Cardiac ventricle fibroblast (primary cell): ENCODE measurements around the gene ATP13A1. TPM values are rescaled to one million over a fixed set of nuclear protein-coding genes. Genes with fewer than 3 reads are reported as not detected.

Experiments
- total RNA-seq: library from RNA; depleted of rRNA; stranded (reverse); fragments of >200 nt; gene quantifications from 2 replicates; pipeline ENCODE4 v1.2.3, GENCODE V29; 2015

Gene ATP13A1
- 82.7 and 319 TPM in 2 replicates for total RNA-seq

DNA sequence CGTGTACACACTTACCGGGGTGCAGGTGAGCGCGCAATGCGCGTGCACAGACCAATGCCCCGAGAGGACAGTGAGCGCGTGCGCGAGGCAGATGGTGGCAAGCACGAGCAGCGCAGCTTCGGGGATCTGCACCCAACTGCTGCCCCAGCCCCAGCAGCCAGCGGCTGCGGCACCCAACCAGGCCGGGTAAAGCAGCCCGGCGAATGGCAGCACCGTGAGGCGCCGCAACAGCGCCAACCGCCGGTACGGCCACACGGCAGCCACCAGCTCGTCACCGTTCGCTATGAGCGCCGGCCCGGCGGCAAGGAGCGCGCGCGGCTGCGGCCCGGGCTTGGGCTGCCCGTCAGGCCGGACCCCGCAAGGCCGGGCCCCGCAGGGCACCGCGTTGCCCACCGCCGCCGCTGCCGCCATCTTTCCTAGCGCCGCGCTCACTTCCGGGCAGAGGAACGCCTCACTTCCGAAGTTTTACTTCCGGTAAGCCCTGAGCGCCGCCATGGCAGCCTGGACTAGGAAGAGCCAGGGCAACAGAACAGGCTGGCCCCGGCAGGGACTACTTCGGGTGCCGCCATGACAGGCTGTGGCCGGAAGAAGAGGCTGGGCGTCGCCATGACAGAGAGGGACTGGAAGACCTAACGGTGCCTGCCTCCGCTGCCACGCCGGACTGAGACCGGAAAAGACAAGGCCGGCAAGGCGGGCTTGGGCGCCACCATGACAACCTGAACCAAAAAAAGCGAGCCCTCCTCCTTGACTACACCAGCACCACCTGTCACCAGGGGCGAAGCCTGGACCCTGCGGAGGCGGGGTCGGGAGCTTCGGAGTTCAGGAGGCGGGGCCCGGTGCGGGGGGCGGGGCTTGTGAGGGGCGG is at the start of gene ATP13A1:
Gene ATP13A1, minus strand, starts transcription at position 421 of the 865 bp plus-strand sequence. Its CDS starts 10 bp downstream, at position 411.

DNA sequence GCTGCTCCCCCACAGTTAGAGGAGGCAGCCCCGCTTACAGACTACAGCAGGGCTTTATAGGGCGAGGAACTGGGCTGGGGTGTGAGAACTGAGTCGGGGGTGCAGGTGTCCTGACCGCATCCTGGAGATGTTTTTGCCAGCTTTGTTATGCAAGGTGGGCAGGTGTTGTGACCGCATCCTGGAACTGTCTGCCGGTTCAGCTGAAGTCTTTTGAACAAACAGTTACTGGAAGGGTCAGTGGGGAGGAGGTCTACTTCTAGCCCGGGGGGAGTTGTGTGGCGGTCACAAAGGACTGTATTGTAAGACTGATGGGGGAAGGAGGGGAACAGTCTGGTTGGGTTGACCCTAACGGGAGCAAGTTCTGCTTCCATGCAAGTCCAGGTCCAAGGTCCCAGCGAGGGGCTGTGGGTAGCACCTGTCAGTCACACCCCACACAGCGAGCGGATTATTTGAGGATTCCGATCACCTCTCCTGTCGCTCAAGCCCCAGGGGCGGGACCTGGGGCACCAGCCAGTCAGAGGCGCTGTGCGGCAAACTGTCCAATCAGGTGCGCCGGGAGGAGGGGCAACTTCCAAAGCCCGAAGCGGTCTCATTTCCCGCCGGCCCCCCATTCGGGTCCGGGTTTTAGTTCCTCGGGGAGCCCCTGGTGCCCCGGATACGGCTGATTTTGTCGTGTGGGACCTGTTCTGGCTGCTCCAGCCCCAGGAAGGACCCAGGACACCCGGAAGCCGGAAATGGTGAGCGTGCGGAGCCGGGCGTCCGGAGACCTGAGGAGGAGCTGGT is 4.9 kb upstream of the ATP13A1 start, which contains the start of gene ZNF101:
Gene ZNF101, plus strand, starts transcription at position 610 of the 783 bp plus-strand sequence. Its CDS starts 125 bp downstream, at position 735.

DNA sequence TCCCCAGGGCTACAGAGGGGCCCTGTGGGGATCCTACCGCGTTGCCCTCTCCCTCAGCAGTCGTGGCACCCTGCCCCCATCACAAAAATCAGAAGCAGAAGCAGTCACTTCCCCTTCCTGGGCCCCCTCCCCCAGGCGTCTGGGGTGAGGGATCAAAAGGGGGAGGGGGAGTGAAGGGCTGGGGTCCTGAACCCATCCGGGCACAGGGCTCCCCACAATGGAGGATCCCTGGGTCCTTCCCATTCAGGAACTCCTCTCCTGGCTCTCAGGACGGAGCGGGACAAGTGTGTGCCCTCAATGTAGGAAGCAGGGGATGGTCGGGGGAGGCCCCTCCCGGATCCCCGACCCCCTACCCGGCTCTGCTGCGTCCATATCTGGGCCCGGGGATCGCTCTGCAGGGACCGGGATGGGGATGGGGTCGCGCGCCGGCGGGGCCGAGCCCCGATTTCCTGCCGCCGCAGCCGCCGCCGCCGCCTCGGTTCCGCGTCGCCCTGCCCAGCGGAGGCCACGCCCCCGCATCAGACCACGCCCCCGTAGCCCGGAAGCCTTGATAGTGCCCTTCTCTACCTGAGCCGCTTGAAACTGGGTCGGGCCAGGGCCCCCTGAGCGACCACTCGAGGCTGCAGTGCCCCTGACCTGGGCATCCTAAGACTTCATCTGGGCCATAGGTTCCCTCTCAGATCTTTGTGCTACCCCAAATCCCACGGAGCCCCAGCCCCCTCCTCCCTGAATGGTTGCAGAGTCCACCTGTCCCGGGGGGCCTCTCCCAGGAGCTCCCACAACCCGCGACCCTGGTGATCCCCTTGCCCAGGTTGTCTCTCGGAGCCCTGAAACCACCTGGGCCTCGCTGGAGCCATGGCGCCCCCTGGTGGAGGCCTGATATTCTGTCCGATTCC is 20.1 kb downstream of the ATP13A1 start, which contains the start of gene GMIP:
Gene GMIP, minus strand, starts transcription at position 500 of the 896 bp plus-strand sequence. Its CDS starts 128 bp downstream, at position 372.

DNA sequence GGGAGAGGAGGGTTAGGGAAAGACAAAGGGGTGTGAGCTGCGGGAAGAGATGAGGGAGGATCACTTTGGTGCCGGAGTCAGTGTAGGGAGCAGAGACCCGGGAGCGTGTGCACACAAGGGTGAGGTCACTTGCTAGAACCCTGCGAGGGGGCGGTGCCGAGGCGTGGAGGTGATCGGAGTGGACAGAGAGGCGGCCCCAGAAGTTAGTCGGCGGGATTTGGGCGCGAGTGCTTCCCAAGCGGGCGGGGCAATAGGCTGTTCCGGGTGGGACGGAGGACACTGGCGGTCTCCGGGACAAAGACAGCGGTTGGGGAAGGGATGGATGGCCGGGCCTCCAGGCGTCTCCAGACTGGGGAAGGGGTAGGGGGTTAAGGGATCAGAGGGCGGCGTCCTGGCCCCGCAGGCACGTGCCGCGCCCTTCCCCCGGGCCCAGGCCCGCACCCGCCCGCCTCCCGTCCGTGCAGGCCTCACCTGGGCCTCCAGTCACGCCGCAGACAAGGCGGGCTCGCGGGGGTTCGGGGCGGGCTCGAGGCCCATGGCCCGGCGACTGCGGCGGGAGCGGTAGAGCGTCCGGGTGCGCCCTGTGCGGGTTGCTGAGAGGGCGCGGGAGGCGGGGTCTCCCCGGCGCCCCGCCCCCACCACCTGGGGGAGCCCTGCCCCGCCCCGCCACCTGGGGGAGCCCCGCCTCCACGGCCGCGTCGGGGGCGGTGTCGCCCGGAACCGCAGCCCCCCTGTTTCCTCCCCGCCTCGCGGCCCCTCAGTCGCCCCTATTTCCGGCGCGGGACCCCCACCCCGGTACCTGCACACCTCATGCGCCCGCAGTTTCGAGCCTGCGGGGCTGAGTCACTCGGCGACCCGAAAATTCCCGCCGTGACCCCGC is 35.6 kb downstream of the ATP13A1 start, which contains the start of gene LPAR2:
Gene LPAR2, minus strand, starts transcription at position 600 of the 880 bp plus-strand sequence. CDS start 945 bp downstream, outside the sequence.

DNA sequence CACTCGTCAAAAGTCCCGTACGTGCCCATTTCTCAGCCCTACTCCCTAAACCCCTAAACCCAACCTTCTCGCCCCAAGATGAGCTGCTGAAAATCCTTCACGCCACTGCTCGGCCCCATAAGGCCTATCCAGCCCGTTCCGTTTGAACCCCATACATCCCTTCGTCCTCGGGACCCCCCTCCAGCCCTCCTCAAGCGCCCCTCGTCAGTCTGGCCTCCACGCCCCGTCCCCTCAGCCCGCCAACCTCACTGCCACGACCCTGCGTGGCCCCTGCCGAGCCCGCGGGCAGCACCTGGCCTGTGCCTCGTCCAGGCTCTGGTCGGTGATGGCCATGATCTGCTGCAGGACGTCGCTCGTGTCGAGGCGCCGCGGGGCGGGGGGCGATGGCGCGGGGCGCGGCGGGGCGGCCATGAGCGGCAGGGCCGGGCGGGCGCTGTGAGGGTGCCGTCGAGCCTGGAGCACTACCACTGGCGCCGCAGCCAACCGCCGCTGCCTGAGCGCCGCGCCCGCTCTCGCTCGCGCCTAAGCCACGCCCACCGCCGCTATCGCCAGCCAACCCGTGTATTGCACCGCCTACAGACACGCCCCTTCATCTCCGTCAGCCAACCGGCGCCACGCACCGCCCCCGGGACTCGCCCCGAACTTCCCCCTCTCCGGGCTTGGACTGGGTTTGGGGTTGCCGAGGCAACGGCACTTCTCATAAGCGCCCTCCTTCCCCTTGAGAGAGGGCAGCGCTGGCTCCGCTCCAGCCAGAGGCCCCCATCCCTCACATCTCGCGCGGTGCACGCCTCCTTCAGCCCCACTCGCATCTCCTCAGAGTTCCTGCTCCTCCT is 45.0 kb downstream of the ATP13A1 start, which contains the start of gene PBX4:
Gene PBX4, minus strand, starts transcription at position 469 of the 833 bp plus-strand sequence. Its CDS starts 58 bp downstream, at position 411.

Other genes with a start within 250 kb of the ATP13A1 start
- 0.69 and 1.9 TPM in 2 replicates for gene TSSK6, start 148.1 kb downstream of the ATP13A1 start, total RNA-seq
- 50.6 and 103 TPM in 2 replicates for gene NDUFA13, start 147.5 kb downstream of the ATP13A1 start, total RNA-seq
- gene YJEFN3, start 134.8 kb downstream of the ATP13A1 start, total RNA-seq = 0.15 and 0.25 TPM in 2 replicates
- gene CILP2, start 125.4 kb downstream of the ATP13A1 start, total RNA-seq = 0.31 and 0.64 TPM in 2 replicates
- gene PBX4, start 45.0 kb downstream of the ATP13A1 start, total RNA-seq = not detected in 2 replicates
- gene LPAR2, start 35.5 kb downstream of the ATP13A1 start, total RNA-seq = 0.81 and 2.0 TPM in 2 replicates
- gene GMIP, start 20.0 kb downstream of the ATP13A1 start, total RNA-seq = 4.1 TPM in 2 replicates
- 2.6 and 4.2 TPM in 2 replicates for gene ZNF101, start 5.2 kb upstream of the ATP13A1 start, total RNA-seq
- gene ZNF14, start 69.4 kb upstream of the ATP13A1 start, total RNA-seq = 2.1 and 3.6 TPM in 2 replicates
- gene ZNF506, start 158.1 kb upstream of the ATP13A1 start, total RNA-seq = 8.5 and 12.8 TPM in 2 replicates
- 3.4 and 7.3 TPM in 2 replicates for gene ZNF253, start 202.2 kb upstream of the ATP13A1 start, total RNA-seq
- gene ZNF93, start 237.3 kb upstream of the ATP13A1 start, total RNA-seq = 2.9 and 3.1 TPM in 2 replicates